Activated CD8-positive, alpha-beta memory T cell treated with anti-CD3 and anti-CD28 coated beads, Interleukin-2, amount 10 ng/mL, durations not matched to agents 7 days and 5 days (primary cell): ENCODE data around the gene CLCA4. TPM values are rescaled to one million over a fixed set of nuclear protein-coding genes. Genes with fewer than 3 reads are reported as not detected.

ENCODE experiments used
- ATAC-seq: fragments of 150-1000 bp; cut with Tn5 transposase; one replicate; pipeline ENCODE4 v1.10.0; 2021; ENCODE audit warnings: moderate library complexity
- CTCF ChIA-PET: fragments of 350-600 bp; sonication (Branson Sonifier 250); formaldehyde crosslinking; loops from one replicate; lab custom pipeline; 2021; ENCODE audit warnings: antibody characterized with exemption; lab: Charles Lee
- DNase-seq: peaks from one replicate; pipeline ENCODE4 v3.0.0-alpha.2; 2020
- H3K27ac Mint-ChIP-seq: one replicate; pipeline ENCODE4 v1.8.0; 2021; ENCODE audit warnings: mild to moderate bottlenecking, mixed read lengths
- H3K27me3 Mint-ChIP-seq: one replicate; pipeline ENCODE4 v1.8.0; 2021; ENCODE audit warnings: mixed read lengths
- H3K36me3 Mint-ChIP-seq: one replicate; pipeline ENCODE4 v1.8.0; 2021; ENCODE audit warnings: mild to moderate bottlenecking, mixed read lengths
- H3K4me1 Mint-ChIP-seq: one replicate; pipeline ENCODE4 v1.8.0; 2021; ENCODE audit warnings: mixed read lengths
- H3K4me3 Mint-ChIP-seq: one replicate; pipeline ENCODE4 v1.8.0; 2021; ENCODE audit warnings: mild to moderate bottlenecking, moderate library complexity, mixed read lengths
- H3K9me3 Mint-ChIP-seq: one replicate; pipeline ENCODE4 v1.8.0; 2022; ENCODE audit warnings: low read depth, mixed read lengths
- total RNA-seq, 2 experiments: library from RNA; stranded (reverse); gene quantifications; one replicate each; pipeline ENCODE4 v1.2.3, GENCODE V29; 2021

CLCA4 gene
- total RNA-seq, 2 experiments from 2014 or later: not detected

DNA sequence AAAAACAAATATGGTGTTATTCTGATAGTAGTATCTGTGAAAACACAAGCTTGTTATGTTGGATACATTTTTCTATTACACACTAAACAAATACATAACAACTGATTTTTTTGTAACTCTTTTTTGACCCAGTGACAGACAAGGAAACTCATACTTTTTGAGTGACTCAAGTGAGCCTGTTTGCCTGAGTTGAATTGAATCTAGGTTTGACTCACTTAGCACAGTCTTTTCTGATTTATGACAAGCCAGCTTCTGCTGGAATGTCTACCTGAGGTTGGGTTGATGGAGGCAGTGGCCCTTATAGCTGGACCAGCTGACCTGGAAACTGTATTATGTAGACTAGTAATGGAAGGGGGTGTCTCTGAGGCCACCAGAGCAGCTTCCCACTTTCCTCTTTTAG lies 4.2 kb upstream of the CLCA4 start:
- H3K9me3 Mint-ChIP-seq: no peaks in the 10 kb centered on the region
- DNase-seq: no peak
- CTCF ChIA-PET: no interaction called here

GRCh38 chr1:86548839-86549238 lies 2.0 kb downstream of the CLCA4 start:
- Mint-ChIP-seq H3K9me3 (no peaks in the 10 kb centered on the region), H3K4me3 (no peak overlapping the region), H3K27ac (no peak overlapping the region), H3K4me1 (no peaks in the 10 kb centered on the region), H3K36me3 (no peaks in the 10 kb centered on the region), H3K27me3 (no peaks in the 10 kb centered on the region)
- CTCF ChIA-PET: no interaction called here
- no peak for ATAC-seq
- no peak for DNase-seq

More for the DNA sequence above, 4.2 kb upstream of the CLCA4 start:
- peaks cover 10% of the 10 kb centered on the region for H3K27me3 Mint-ChIP-seq
- no peaks in the 10 kb centered on the region for H3K36me3 Mint-ChIP-seq
- H3K27ac Mint-ChIP-seq: no peak overlapping the region
- no peaks in the 10 kb centered on the region for H3K4me1 Mint-ChIP-seq
- no peak overlapping the region for H3K4me3 Mint-ChIP-seq
- ATAC-seq: no peak

GRCh38 chr1:86551305-86551704 lies 4.4 kb downstream of the CLCA4 start:
- H3K27me3 Mint-ChIP-seq: no peaks in the 10 kb centered on the region
- no peaks in the 10 kb centered on the region for H3K36me3 Mint-ChIP-seq
- DNase-seq (no peak), ATAC-seq (no peak)
- H3K27ac Mint-ChIP-seq: no peak overlapping the region
- CTCF ChIA-PET: no interaction called here
- no peak overlapping the region for H3K4me3 Mint-ChIP-seq
- H3K4me1 Mint-ChIP-seq: no peaks in the 10 kb centered on the region
- H3K9me3 Mint-ChIP-seq: no peaks in the 10 kb centered on the region

DNA sequence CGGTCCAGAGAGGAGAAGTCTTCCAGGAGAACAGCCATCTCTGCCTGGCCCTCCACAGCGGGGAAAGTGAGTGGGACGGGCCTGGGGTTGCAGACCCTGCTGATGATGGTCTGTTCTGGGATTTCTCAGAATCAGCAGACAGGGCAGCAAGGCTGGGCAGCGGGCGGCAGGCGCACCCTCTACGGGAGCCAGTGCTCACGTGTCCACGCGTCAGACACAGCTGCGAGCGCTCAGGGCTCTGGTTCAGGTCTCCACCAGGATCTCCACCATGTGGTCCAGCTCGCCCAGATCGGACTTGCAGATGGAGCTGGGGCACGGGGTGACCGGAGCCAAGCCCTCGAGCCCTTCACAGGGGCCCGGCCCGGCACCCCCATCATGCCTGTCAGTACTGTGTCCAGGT lies 5.5 kb downstream of the CLCA4 start:
- Mint-ChIP-seq H3K27ac (no peak overlapping the region), H3K36me3 (no peaks in the 10 kb centered on the region), H3K4me3 (no peak overlapping the region), H3K9me3 (peaks cover under 1% of the 10 kb centered on the region), H3K27me3 (no peaks in the 10 kb centered on the region), H3K4me1 (no peaks in the 10 kb centered on the region)
- ATAC-seq: no peak
- CTCF ChIA-PET: no interaction called here
- no peak for DNase-seq

GRCh38 chr1:86557739-86558138 lies 10.9 kb downstream of the CLCA4 start:
- Mint-ChIP-seq H3K4me3 (no peak overlapping the region), H3K27ac (no peak overlapping the region), H3K4me1 (no peaks in the 10 kb centered on the region), H3K9me3 (peaks cover 14% of the 10 kb centered on the region), H3K36me3 (no peaks in the 10 kb centered on the region), H3K27me3 (no peaks in the 10 kb centered on the region)
- ATAC-seq (no peak), DNase-seq (no peak)
- CTCF ChIA-PET: no interaction called here

- CTCF ChIA-PET: no interaction called here
- DNase-seq (no peak), ATAC-seq (no peak)
- peaks cover 3% of the 10 kb centered on the region for H3K9me3 Mint-ChIP-seq
- no peak overlapping the region for H3K27ac Mint-ChIP-seq
- no peaks in the 10 kb centered on the region for H3K36me3 Mint-ChIP-seq
- H3K4me1 Mint-ChIP-seq: no peaks in the 10 kb centered on the region
- H3K4me3 Mint-ChIP-seq: no peak overlapping the region
- peaks cover 2% of the 10 kb centered on the region for H3K27me3 Mint-ChIP-seq
Observed at GRCh38 chr1:86563849-86564248, 17.0 kb downstream of the CLCA4 start.

- ATAC-seq (no peak), DNase-seq (no peak)
- H3K27me3 Mint-ChIP-seq: peaks cover 6% of the 10 kb centered on the region
- CTCF ChIA-PET: no interaction called here
- no peaks in the 10 kb centered on the region for H3K9me3 Mint-ChIP-seq
- no peaks in the 10 kb centered on the region for H3K4me1 Mint-ChIP-seq
- no peaks in the 10 kb centered on the region for H3K36me3 Mint-ChIP-seq
- no peak overlapping the region for H3K4me3 Mint-ChIP-seq
- no peak overlapping the region for H3K27ac Mint-ChIP-seq
Observed at GRCh38 chr1:86567341-86567740, 20.5 kb downstream of the CLCA4 start.

- no peak overlapping the region for H3K27ac Mint-ChIP-seq
- H3K4me1 Mint-ChIP-seq: no peaks in the 10 kb centered on the region
- no peak for DNase-seq
- H3K36me3 Mint-ChIP-seq: no peaks in the 10 kb centered on the region
- no peak overlapping the region for H3K4me3 Mint-ChIP-seq
- no peak for ATAC-seq
- CTCF ChIA-PET: no interaction called here
- H3K27me3 Mint-ChIP-seq: peaks cover 6% of the 10 kb centered on the region
- H3K9me3 Mint-ChIP-seq: no peaks in the 10 kb centered on the region
Observed at GRCh38 chr1:86567878-86568277, 21.0 kb downstream of the CLCA4 start.

- ATAC-seq: no peak
- H3K36me3 Mint-ChIP-seq: no peaks in the 10 kb centered on the region
- H3K4me1 Mint-ChIP-seq: no peaks in the 10 kb centered on the region
- H3K27ac Mint-ChIP-seq: no peak overlapping the region
- no peak overlapping the region for H3K4me3 Mint-ChIP-seq
- H3K27me3 Mint-ChIP-seq: peaks cover 15% of the 10 kb centered on the region
- no peak for DNase-seq
- H3K9me3 Mint-ChIP-seq: no peaks in the 10 kb centered on the region
- CTCF ChIA-PET: no interaction called here
Observed at GRCh38 chr1:86573763-86574484, 27.0 kb downstream of the CLCA4 start.

DNA sequence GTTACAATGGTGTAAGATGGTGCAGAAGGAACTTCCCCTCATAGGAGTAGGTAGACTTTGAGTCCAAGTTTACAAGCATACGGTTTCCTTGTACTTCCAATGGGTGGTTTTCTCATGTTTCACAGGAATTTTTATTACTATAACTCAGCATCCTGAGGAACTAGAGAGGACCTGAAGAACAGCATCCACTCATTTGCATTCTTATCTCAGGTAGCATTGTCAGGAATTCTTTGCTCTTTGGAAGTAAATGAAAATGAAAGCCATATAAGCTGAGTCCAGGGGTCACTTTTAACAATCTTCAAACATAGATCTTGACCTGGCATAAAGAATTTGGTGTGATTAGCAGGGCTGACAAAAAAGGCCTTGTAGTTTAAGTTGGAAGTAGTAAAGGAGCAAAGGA lies 34.4 kb downstream of the CLCA4 start:
- Mint-ChIP-seq H3K4me1 (no peaks in the 10 kb centered on the region), H3K36me3 (no peaks in the 10 kb centered on the region), H3K27me3 (peaks cover 2% of the 10 kb centered on the region), H3K4me3 (no peak overlapping the region), H3K9me3 (no peaks in the 10 kb centered on the region), H3K27ac (no peak overlapping the region)
- CTCF ChIA-PET: no interaction called here
- ATAC-seq (no peak), DNase-seq (no peak)

DNA sequence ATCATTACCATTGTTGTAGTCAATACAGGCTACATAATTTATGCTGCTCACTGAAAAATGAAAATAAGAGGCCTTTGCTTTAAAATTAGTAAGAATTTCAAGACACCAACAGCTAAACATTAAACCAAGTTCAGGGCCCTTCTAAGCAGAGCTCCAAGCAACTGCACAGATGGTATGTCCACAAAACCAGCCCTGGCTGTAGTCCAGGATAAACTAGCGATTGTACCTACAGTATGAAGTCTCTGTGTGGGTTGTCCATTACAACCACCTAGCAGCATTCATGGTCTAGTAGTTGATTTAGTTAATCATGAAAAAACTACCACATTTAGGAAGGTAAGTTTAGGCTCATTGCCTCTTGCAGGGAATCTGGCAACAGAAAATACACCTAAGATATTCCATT lies 35.3 kb downstream of the CLCA4 start:
- H3K9me3 Mint-ChIP-seq: no peaks in the 10 kb centered on the region
- H3K4me3 Mint-ChIP-seq: no peak overlapping the region
- peaks cover 2% of the 10 kb centered on the region for H3K27me3 Mint-ChIP-seq
- DNase-seq (no peak), ATAC-seq (no peak)
- no peaks in the 10 kb centered on the region for H3K36me3 Mint-ChIP-seq
- CTCF ChIA-PET: no interaction called here
- H3K27ac Mint-ChIP-seq: no peak overlapping the region
- no peaks in the 10 kb centered on the region for H3K4me1 Mint-ChIP-seq

DNA sequence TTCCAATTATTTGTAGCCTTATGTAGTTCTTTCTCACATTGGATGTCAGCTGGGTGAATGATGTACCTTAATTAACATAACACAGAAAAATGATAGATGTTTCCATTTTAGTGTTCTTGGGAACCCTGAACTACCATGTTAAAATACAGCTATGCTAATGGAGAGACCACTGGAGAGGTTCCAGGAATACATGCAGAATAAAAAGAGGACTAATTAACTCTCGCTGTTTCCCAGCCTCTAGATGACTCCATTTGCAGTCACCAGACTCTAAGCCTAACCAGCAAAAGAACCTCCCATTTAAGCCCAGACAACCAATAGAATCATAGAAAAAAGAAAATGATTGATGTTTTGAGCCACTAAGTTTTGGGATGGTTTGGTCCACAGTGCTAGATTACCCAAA lies 36.2 kb downstream of the CLCA4 start:
- ATAC-seq (no peak), DNase-seq (no peak)
- H3K27ac Mint-ChIP-seq: no peak overlapping the region
- no peaks in the 10 kb centered on the region for H3K36me3 Mint-ChIP-seq
- H3K4me1 Mint-ChIP-seq: no peaks in the 10 kb centered on the region
- H3K4me3 Mint-ChIP-seq: no peak overlapping the region
- CTCF ChIA-PET: no interaction called here
- H3K9me3 Mint-ChIP-seq: no peaks in the 10 kb centered on the region
- peaks cover 4% of the 10 kb centered on the region for H3K27me3 Mint-ChIP-seq

DNA sequence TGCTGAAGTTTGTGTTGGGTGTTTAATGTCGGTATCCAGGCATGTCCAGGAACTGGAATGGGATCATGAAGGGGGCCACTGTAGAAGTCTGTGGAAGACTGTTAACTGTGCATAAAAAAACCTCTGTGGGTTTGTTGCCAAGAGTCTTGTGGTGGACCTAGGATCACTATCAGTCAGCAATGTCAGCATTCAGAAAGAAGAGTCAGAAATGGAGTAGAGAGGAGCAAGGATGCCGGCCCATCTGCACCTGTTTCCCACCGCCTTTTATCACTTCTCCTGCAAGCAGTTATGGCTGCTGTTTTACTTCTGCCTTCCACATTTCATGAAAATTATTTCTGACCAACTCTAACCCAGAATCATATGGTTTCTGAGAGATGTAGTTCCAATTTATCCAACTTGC lies 36.7 kb downstream of the CLCA4 start:
- Mint-ChIP-seq H3K27me3 (peaks cover 5% of the 10 kb centered on the region), H3K27ac (no peak overlapping the region), H3K9me3 (no peaks in the 10 kb centered on the region), H3K4me3 (no peak overlapping the region), H3K36me3 (no peaks in the 10 kb centered on the region), H3K4me1 (no peaks in the 10 kb centered on the region)
- CTCF ChIA-PET: no interaction called here
- no peak for DNase-seq
- ATAC-seq: no peak

DNA sequence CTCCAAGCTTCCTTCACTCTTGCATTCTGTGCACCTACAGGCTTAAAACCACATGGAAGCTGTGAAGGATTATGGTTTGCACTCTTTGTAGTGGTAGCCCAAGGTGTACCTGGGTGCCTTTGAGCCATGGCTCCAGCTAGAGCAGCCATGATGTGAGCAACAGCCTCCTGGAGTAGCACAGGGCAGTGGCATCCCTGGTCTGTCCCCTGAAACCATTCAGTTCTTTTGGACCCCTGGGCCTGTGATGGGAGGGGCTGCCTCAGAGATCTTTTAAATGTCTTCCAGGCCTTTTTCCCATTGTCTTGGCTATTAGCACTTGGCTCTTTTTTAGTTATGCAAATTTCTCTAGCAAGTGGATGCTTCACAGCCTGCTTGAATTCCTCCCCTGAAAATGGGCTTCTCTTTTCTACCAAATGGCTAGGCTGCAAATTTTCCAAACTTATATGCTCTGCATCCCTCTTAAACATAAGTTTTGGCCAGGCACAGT lies 47.4 kb downstream of the CLCA4 start:
- H3K36me3 Mint-ChIP-seq: no peaks in the 10 kb centered on the region
- ATAC-seq (no peak), DNase-seq (no peak)
- no peak overlapping the region for H3K27ac Mint-ChIP-seq
- no peak overlapping the region for H3K4me3 Mint-ChIP-seq
- H3K27me3 Mint-ChIP-seq: peaks cover 2% of the 10 kb centered on the region
- CTCF ChIA-PET: no interaction called here
- H3K4me1 Mint-ChIP-seq: no peaks in the 10 kb centered on the region
- H3K9me3 Mint-ChIP-seq: no peaks in the 10 kb centered on the region
